Activated CD8-positive, alpha-beta T cell treated with anti-CD3 and anti-CD28 coated beads for 36 hours (primary cell): ENCODE results near the gene SEMA3B. TPM values are rescaled to one million over a fixed set of nuclear protein-coding genes. Genes with fewer than 3 reads are reported as not detected.
A peak's percentile ranks its signal among the peaks of the same experiment; 100 is the strongest.

Experiments used
- ATAC-seq: fragments of 200-7000 bp; cut with Tn5 transposase; one replicate; pipeline ENCODE4 v1.10.0; 2021; ENCODE audit warnings: mild to moderate bottlenecking, moderate library complexity
- CTCF ChIA-PET: fragments of 350-600 bp; sonication (Branson Sonifier 250); formaldehyde crosslinking; loops from one replicate; lab custom pipeline; 2021; ENCODE audit warnings: antibody characterized with exemption; lab: Charles Lee
- POLR2A ChIA-PET: fragments of 350-600 bp; sonication (Branson Sonifier 250); formaldehyde crosslinking; loops from one replicate; lab custom pipeline; 2021; ENCODE audit warnings: antibody characterized with exemption; lab: Charles Lee
- DNase-seq: peaks from one replicate; pipeline ENCODE4 v3.0.0-alpha.2; 2020
- H3K27ac Mint-ChIP-seq: one replicate; pipeline ENCODE4 v1.8.0; 2021; ENCODE audit warnings: mild to moderate bottlenecking, mixed read lengths
- H3K27me3 Mint-ChIP-seq: one replicate; pipeline ENCODE4 v1.8.0; 2021; ENCODE audit warnings: mixed read lengths
- H3K36me3 Mint-ChIP-seq: one replicate; pipeline ENCODE4 v1.8.0; 2021; ENCODE audit warnings: low read depth, mixed read lengths
- H3K4me1 Mint-ChIP-seq: one replicate; pipeline ENCODE4 v1.8.0; 2021; ENCODE audit warnings: low read depth, mixed read lengths
- H3K4me3 Mint-ChIP-seq: one replicate; pipeline ENCODE4 v1.8.0; 2021; ENCODE audit warnings: mild to moderate bottlenecking, moderate library complexity, mixed read lengths
- H3K9me3 Mint-ChIP-seq: one replicate; pipeline ENCODE4 v1.8.0; 2021; ENCODE audit warnings: mixed read lengths
- intact Hi-C: fragments of 100-400 bp; cut with micrococcal nuclease; formaldehyde crosslinking; loops from one replicate; pipeline ENCODE4 v1.10.0; 2022
- total RNA-seq, 2 experiments: library from RNA; stranded (reverse); gene quantifications; one replicate each; pipeline ENCODE4 v1.2.3, GENCODE V29; 2021
- TF ChIP-seq, protein P1 (sequence below): fragments of 200-600 bp; IDR thresholded peaks from one replicate; pipeline ENCODE4 v1.8.0; 2022; ENCODE audit warnings: antibody characterized with exemption, mild to moderate bottlenecking

SEMA3B gene
- total RNA-seq, 2 experiments from 2014 or later: 1.6 to 2.3 TPM

DNA sequence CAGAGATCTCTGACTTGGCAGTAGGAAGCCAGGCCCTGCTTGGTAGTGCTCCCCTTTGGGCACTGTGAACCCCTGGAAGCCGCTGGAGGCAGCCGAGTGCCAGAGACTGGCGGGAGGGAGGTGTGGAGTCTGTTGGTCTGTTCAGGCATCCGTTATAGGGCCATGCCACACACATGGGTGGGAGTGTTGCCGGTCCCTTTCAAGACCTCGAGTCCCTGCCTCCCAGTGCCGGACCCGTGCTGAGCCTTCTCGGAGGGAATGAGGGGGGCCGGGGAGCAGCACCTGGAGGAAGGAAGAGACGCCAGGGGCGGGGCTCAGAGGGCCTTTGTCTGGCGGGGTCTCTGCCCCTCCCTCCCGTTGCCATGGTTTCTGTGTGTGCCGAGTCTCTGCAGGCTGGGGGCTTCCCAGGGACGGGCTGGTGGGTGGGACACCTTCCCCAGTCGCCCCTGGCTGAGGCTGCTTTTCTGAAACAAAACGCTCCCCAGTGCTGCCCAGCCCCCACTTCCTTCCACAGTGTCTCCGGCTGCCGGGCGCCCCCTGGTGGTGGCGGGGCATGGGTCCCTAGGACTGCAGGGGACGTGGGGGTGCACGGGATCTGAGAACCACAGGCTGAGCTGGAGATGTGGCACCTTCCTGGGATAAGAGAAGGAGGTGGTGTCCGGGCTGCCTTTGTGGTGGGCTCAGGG lies 23.0 kb upstream of the SEMA3B start:
- TF ChIP-seq, protein P1, sequence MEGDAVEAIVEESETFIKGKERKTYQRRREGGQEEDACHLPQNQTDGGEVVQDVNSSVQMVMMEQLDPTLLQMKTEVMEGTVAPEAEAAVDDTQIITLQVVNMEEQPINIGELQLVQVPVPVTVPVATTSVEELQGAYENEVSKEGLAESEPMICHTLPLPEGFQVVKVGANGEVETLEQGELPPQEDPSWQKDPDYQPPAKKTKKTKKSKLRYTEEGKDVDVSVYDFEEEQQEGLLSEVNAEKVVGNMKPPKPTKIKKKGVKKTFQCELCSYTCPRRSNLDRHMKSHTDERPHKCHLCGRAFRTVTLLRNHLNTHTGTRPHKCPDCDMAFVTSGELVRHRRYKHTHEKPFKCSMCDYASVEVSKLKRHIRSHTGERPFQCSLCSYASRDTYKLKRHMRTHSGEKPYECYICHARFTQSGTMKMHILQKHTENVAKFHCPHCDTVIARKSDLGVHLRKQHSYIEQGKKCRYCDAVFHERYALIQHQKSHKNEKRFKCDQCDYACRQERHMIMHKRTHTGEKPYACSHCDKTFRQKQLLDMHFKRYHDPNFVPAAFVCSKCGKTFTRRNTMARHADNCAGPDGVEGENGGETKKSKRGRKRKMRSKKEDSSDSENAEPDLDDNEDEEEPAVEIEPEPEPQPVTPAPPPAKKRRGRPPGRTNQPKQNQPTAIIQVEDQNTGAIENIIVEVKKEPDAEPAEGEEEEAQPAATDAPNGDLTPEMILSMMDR: peak; percentile 98
- POLR2A ChIA-PET: interaction anchor here (0.6 to 3.1 kb wide), 10 partner anchors 9 to 90 kb away, joined by 3 to 29 read pairs (median 6); partner anchors contain the start of gene GNAI2
- Mint-ChIP-seq H3K4me1 (peaks cover 74% of the 10 kb centered on the region), H3K9me3 (no peaks in the 10 kb centered on the region), H3K27me3 (no peaks in the 10 kb centered on the region), H3K36me3 (peaks cover 20% of the 10 kb centered on the region), H3K27ac (peak overlapping the region; percentile 95), H3K4me3 (peak overlapping the region; percentile 70)
- CTCF ChIA-PET: interaction anchor here (0.7 to 8.0 kb wide), 31 partner anchors 12 to 123 kb away, joined by 3 to 239 read pairs (median 6); partner anchors contain the start of genes CYB561D2, GNAI2, HYAL3 and IFRD2
- intact Hi-C loops: loop anchor here (2.0 kb wide), 1 partner anchor 19 kb away; no protein-coding TSS in a partner anchor
- DNase-seq: peak; percentile 99
- ATAC-seq: peak; percentile 73

GRCh38 chr3:50246517-50246954 lies 22.4 kb upstream of the SEMA3B start:
- peaks cover 74% of the 10 kb centered on the region for H3K4me1 Mint-ChIP-seq
- ATAC-seq: peak; percentile 84
- peak overlapping the region; percentile 70 for H3K4me3 Mint-ChIP-seq
- H3K27me3 Mint-ChIP-seq: no peaks in the 10 kb centered on the region
- H3K36me3 Mint-ChIP-seq: peaks cover 22% of the 10 kb centered on the region
- ChIA-PET CTCF (interaction anchor here (0.6 to 8.0 kb wide), 37 partner anchors 11 to 152 kb away, joined by 3 to 239 read pairs (median 5); partner anchors contain the start of genes CYB561D2, GNAI2, HYAL3 and IFRD2), POLR2A (interaction anchor here (0.7 to 3.1 kb wide), 13 partner anchors 10 to 124 kb away, joined by 3 to 29 read pairs (median 4); partner anchors contain the start of gene GNAI2)
- H3K27ac Mint-ChIP-seq: peak overlapping the region; percentile 95
- peak; percentile 97 for DNase-seq
- intact Hi-C loops: loop anchor here (2.0 kb wide), 1 partner anchor 20 kb away; no protein-coding TSS in a partner anchor
- H3K9me3 Mint-ChIP-seq: no peaks in the 10 kb centered on the region
- TF ChIP-seq, protein P1: peak; percentile 37

DNA sequence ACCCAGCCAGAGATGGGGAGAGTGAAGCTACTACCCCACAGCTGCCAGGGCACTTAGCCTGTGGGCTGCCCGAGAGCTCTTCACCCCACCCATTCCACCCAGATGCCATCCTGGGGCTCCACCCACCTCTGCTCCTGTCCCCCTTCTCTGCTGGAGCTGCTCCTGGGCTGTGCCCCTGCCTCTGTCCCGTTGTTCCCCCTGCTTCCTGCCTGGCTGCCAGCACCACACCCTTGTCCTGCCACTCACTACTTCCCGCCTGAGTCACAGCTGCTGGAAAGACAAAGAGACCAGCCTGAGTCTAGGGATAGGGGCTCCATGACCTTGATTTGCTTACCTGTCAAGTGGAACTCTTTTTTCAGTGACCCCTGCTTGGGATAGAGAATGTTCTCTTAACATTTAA lies 20.6 kb upstream of the SEMA3B start:
- Mint-ChIP-seq H3K27ac (peak overlapping the region; percentile 93), H3K4me1 (peaks cover 56% of the 10 kb centered on the region), H3K9me3 (no peaks in the 10 kb centered on the region), H3K4me3 (no peak overlapping the region), H3K36me3 (peaks cover 24% of the 10 kb centered on the region), H3K27me3 (no peaks in the 10 kb centered on the region)
- intact Hi-C loops: no loop called here
- ATAC-seq: no peak
- TF ChIP-seq, protein P1: no peak
- ChIA-PET POLR2A (interaction anchor here (0.8 to 3.1 kb wide), 7 partner anchors 11 to 44 kb away, joined by 3 to 29 read pairs (median 4); partner anchors contain the start of genes GNAI2 and IFRD2), CTCF (interaction anchor here (0.6 to 6.2 kb wide), 7 partner anchors 9 to 56 kb away, joined by 3 to 94 read pairs (median 5); no protein-coding TSS in a partner anchor)
- DNase-seq: no peak

- POLR2A ChIA-PET: interaction anchor here (1.1 to 2.1 kb wide), 6 partner anchors 8 to 43 kb away, joined by 3 to 5 read pairs (median 4); partner anchors contain the start of genes GNAI2 and IFRD2
- ATAC-seq: no peak
- intact Hi-C loops: no loop called here
- H3K36me3 Mint-ChIP-seq: peaks cover 21% of the 10 kb centered on the region
- H3K9me3 Mint-ChIP-seq: no peaks in the 10 kb centered on the region
- no peak for DNase-seq
- H3K4me1 Mint-ChIP-seq: peaks cover 48% of the 10 kb centered on the region
- H3K4me3 Mint-ChIP-seq: no peak overlapping the region
- TF ChIP-seq, protein P1: no peak
- H3K27me3 Mint-ChIP-seq: no peaks in the 10 kb centered on the region
- CTCF ChIA-PET: interaction anchor here (1.2 to 6.2 kb wide), 6 partner anchors 8 to 57 kb away, joined by 3 to 94 read pairs (median 6); no protein-coding TSS in a partner anchor
- peak overlapping the region; percentile 87 for H3K27ac Mint-ChIP-seq
Measured at GRCh38 chr3:50249457-50249856, 19.5 kb upstream of the SEMA3B start.
